Stimulated activated CD8-positive, alpha-beta memory T cell treated with anti-CD3 and anti-CD28 coated beads, Interleukin-2, amount 100 ng/mL, for 48 hours (primary cell): ENCODE data around the gene C2CD2.

ENCODE experiments used
- DNase-seq, 2 donors: peaks; one replicate each; pipeline ENCODE4 v3.0.0-alpha.2; 2020; ENCODE audit warnings: low read depth in 2 of 2

Gene C2CD2

DNA sequence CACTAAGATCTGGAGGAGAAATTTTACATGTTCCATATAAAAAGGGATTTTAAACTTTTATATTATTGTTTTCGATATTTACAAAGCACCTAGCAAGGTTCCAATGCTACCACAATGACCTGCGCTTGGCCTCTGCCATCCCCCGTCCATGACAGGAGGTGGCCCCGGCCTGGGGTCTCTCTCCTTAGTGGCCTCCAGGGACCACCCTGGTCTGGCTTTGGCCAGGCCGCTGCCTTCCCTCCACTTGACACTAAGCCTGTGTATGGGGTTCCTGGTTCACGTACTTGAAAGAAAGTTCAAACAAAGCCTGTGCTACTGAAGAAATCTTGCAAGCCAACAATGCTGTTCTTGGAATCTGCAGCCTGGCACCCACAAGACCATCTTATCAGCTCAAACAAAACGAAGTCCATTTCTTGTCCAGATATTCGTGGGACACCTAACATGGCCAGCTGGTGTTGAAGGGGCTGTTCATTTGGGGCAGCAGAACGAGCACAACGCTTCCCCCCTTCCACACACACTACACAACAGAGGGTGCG, 87.5 kb downstream of the C2CD2 start:
- no peak for DNase-seq

DNA sequence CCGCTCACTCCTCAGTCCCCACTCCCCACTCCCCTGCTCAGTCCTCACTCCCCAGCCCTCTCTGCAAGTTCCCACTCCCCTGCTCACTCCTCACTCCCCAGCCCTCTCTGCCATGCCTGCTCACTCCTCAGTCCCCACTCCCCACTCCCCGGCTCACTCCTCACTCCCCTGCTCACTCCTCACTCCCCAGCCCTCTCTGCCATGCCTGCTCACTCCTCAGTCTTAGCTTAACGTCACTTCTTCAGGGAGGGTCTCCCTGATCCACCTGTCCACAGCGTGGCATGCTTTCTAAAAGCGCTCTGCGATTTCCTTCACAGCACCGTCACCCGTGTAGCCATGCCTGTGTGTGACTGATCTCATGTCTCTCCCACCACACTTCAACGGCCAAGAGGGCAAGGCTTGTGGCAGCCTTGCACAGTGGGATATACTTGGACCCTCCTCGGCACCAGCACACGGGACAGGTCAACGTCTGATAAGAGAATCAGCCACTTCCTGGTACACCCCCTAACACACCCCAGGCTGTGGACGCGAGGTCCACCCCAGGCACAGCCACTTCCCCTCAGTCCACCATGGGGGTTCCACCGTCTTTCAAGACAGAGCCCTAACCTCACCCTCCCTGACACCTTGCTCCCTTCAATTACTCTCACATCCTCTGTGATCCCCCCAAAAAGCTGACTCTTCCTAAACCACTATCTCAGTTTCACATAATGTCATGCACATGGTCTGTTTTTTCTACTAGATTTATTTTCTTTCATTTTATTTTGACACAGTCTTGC, 88.6 kb downstream of the C2CD2 start:
- DNase-seq: no peak

GRCh38 chr21:41864311-41865001, 89.4 kb downstream of the C2CD2 start:
- DNase-seq: no peak

DNA sequence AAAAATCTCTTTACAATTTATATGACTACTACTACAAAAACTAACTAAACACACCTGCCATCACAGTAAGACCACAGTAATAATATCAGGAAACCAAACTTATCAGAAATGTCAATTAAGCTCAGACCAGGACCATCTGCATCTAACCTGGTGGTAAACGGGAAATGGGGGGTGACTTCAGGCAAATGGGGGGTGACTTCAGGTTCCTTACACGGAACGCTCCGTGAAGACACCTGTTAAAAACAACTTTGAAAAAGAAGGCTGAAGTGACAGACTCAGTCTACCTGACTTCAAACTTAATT, 90.4 kb downstream of the C2CD2 start:
- no peak for DNase-seq

- DNase-seq: no peak
Measured at GRCh38 chr21:41861987-41862386, 91.8 kb downstream of the C2CD2 start.

- no peak for DNase-seq
Measured at GRCh38 chr21:41861255-41861654, 92.6 kb downstream of the C2CD2 start.

DNA sequence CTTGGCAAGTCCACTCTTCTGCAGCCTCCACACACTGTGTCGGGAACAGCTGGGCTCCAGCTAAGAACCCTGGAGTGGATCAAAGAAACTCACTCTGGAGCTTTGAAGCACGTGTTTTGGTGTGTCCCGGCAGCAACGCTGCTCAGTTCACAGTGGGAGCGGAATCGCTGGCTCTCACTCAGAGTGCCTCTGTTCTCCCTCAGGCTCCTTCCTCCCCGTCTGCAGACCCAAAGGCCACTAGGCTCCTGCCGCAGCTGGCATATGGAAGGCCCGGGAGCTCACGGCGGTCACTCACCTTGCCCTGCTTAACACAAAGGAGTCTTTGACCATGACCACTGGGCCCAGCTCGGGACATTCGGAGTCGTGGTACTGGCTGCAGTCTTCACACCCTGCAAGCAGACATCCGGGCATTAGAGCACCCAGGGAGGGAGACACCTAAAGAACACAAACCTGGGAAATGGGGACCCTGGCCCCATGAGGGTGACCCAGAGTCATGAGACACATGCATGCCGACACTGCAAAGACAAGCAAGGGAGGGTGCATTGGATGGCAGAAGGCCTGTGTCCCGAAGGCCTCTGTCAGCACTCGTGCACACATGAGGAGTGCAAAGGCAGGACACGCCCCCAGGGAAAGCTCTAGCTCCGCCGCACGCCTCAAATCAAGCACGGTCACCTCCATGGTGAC, 94.4 kb downstream of the C2CD2 start:
- no peak for DNase-seq

DNA sequence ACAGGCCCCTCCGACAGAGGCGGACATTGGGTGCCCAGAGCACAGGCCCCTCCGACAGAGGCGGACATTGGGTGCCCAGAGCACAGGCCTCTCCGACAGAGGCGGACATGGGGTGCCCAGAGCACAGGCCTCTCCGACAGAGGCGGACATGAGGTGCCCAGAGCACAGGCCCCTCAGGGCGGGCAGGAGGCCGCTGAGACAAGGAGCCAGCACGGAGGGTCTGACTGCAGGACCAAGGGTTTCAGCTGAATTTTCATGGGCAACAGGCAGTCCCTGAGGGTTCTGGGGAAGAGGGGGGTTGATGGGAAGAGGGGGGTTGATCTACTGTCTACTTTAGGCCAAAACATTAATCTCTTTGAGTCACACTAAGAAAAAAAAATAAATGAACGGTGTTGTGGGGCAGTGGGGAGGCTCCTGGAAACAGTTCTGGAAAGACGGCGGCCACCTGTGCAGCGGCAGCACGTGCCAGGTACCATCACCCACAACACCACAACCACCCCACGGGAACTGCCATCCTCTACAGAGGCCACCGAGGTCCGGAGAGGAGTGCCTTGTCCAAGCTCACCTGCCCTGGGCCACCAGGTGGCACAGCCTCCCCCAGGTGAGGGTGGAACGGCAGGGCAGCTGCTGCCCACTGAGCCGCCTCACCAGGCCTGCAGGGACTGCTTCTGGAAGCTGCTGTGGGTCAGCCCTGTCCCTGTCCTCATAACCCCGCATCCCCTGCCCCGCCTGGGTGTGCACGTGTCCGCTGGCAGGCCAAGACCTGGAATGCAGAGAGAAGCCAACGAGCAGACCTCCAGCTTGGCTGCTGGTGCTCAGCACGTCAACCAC, 95.1 kb downstream of the C2CD2 start:
- no peak for DNase-seq

- no peak for DNase-seq
Measured at GRCh38 chr21:41857771-41858300, 96.0 kb downstream of the C2CD2 start.

GRCh38 chr21:41856572-41856971, 97.2 kb downstream of the C2CD2 start:
- DNase-seq: no peak

- DNase-seq: no peak
Measured at GRCh38 chr21:41854426-41854995, 99.3 kb downstream of the C2CD2 start.

GRCh38 chr21:41852929-41853320, 100.9 kb downstream of the C2CD2 start:
- DNase-seq: no peak

GRCh38 chr21:41852151-41852928, 101.5 kb downstream of the C2CD2 start:
- DNase-seq: no peak

GRCh38 chr21:41851090-41851790, 102.6 kb downstream of the C2CD2 start:
- no peak for DNase-seq

GRCh38 chr21:41850085-41850484, 103.7 kb downstream of the C2CD2 start:
- no peak for DNase-seq

GRCh38 chr21:41848958-41849580, 104.7 kb downstream of the C2CD2 start:
- no peak for DNase-seq

- DNase-seq: no peak
Measured at GRCh38 chr21:41848533-41848932, 105.3 kb downstream of the C2CD2 start.

- no peak for DNase-seq
Measured at GRCh38 chr21:41847066-41847804, 106.6 kb downstream of the C2CD2 start.

DNA sequence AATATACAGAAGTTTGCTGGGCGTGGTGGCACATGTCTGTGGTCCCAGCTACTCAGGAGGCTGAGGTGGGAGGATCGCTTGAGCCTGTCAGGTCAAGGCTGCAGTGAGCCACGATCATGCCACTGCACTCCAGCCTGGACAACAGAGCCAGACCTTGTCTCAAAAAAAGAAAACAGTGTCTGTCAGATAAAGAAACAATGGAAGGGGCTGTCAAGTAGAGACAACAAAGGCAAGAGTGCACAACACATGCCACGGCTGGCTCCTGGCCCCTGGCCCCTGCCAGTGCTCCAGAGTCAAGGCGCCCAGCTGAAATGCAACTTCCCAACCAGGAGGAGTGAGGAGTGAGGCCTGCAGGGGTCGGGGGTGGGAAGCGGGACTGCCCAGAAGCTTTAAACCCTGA, 107.3 kb downstream of the C2CD2 start:
- DNase-seq: no peak
